C1 segment of cervical spinal cord (tissue), 14 donors: ENCODE results near the gene DDX51.

Source experiments
- DNase-seq, 14 donors: peaks; one replicate each; lab custom pipeline; 2025; lab: John Stamatoyannopoulos, UW

Gene DDX51

DNA sequence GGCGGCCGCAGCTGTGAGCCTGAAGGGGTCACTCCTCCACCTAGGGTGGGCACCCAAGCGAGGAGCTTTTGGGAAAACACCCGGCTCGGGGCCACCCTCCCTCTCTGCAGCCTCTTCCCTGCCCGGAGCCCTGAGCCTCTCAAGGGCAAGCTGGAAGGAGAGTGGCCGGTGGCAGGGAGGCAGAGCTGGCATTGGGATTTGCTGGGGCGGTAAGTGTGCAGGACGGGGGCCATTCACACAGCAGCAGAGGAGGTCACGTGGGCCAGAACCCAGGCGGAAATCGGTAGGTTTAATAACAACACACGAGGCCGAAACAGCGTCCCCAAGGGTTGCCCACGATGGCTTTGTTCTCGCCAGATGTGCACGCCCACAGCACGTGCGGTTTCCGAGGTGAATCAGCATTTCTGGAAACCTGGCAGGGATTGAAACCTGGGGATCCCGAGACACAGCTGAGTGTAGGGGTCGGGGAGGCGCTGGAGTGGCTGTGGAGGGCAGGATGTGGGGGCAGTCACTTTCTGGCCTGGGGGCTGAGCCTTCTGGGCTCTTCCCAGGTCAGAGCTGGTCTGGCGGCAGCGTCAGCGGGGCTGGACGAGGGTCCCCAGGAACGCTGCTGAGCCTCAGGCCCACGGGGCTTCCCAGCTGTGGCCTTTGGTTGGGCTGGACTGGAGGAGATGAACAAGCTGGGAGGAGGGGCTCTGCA, 23.6 kb upstream of the DDX51 start:
- DNase-seq, result no peak

- DNase-seq, result no peak
Observed at GRCh38 chr12:132166801-132167591, 22.9 kb upstream of the DDX51 start.

- DNase-seq, result no peak
Observed at GRCh38 chr12:132166093-132166492, 22.0 kb upstream of the DDX51 start.

GRCh38 chr12:132165584-132165983, 21.5 kb upstream of the DDX51 start:
- DNase-seq, result no peak

DNA sequence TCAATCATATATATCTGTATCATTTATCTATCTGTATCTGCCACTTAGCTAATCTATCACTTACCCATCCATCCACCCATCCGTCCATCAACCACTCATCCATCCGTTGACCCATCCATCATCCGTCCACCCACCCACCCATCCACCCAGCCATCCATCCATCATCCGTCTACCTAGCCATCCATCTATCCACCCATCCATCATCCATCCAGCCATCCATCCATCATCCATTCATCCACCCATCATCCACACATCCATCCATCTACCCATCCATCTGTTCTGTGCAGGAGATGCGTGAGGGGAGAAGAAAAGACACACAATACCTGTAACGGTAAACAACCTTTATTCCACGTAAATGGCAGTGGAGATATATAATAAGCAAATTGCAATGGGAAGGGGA, 20.3 kb upstream of the DDX51 start:
- no peak for DNase-seq

DNA sequence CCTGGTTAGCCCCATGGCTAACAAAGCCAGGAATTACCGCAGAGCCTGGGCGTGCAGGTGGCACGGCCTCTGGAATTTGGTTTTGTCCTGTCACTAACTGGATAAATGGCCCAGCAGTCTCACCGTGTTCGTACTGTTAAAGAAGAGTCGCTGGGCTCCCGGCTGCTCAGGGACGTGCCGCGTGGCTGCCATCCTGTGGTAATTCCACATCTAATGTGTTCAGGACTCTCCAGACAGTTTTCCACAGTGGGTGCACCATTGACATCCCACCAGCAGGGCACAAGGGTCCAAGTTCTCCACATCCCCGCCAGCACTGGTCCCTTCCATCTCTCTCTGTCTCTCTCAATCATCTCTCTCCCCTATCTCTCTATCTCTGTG, 19.8 kb upstream of the DDX51 start:
- DNase-seq, result no peak

DNA sequence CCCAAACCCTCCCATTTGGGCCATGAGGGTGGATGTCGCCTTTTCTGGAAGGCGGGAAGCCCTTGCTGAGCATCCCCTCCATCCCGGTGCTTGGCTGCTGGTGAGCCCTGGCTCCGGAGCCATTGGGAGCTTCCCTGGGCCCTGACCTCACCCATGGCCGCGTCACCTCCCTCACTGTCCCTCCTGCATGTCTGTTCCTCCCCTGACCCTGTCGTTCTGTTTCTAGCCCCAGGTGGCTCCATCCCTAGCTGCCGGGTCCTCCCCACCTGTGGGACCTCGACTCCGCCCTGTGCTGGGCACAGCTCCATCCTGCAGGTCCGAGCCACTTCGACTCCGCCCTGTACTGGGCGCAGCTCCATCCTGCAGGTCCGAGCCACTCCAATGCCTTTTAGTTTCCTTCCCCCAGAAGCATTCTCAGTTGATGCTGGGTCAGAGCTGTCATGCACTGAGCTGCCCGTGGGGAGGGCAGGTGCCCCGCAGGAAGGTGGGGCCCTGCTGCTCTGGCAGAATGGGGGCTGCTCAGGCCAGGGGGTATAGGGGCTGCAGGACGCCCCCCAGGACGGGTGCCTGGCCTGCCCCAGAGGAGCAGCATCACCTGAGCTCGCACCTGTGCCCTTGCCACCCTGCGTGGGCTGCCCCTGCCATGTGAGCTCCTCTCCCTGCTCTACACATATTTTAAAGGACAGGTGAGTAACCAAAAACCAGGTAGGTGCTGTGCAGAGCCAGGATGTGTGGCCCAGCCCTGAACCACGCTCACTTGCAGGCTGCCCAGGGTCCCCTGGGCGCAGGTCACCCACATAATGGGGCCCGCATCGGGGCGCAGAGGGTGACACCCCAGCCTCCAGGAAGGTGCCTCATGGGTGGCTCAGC, 19.2 kb upstream of the DDX51 start:
- DNase-seq, result no peak

DNA sequence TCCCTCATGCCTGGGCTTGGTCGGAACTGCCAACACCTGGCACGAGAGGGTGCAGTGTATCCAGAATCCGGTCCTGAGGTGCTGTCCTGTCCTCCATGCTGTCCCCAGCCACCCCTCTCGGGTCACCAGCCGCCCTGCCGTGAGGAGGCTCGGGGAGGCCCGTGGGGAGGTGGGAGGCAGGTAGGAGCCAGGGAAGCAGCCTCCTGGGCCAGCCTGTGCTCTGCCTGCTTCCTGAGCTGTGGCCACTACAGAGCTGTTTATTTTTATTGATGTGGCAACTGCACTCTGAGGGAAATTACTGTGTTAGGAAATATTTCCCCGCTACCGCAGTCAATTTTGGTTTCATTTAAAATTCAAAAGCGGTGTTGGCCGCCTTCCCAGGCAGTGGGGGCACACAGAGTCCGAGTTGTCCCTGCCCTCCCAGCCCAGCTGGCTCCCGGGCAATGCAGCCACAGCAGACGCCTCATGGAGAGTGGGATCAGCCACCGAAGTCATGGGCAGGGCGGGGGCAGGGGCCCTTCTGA, 18.5 kb upstream of the DDX51 start:
- peak in 5 of 14 donors; percentile 10 to 35 (median 25) for DNase-seq

GRCh38 chr12:132161796-132162507, 17.8 kb upstream of the DDX51 start:
- no peak for DNase-seq

DNA sequence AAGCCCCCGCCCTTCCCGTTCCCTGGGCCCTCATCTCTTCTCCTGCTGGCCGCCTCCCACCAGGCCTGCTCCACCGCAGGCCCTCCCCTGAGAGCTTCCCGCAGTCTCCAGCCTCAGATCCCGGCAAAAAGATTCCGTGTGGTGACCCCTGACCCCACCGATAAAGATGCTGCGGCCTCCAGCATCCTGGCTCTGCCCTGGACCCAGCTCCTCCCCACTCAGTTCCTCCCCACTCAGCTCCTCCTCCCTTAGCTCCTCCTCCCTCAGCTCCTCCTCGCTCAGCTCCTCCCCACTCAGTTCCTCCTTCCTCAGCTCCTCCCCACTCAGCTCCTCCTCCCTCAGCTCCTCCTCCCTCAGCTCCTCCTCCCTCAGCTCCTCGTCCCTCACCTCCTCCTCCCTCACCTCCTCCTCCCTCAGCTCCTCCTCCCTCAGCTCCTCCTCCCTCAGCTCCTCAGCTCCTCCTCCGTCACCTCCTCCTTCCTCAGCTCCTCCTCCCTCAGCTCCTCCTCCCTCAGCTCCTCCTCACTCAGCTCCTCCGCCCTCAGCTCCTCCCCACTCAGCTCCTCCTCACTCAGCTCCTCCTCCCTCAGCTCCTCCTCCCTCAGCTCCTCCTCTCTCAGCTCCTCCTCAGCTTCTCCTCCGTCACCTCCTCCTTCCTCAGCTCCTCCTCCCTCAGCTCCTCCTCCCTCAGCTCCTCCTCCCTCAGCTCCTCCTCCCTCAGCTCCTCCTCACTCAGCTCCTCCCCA, 17.1 kb upstream of the DDX51 start:
- DNase-seq, result no peak

DNA sequence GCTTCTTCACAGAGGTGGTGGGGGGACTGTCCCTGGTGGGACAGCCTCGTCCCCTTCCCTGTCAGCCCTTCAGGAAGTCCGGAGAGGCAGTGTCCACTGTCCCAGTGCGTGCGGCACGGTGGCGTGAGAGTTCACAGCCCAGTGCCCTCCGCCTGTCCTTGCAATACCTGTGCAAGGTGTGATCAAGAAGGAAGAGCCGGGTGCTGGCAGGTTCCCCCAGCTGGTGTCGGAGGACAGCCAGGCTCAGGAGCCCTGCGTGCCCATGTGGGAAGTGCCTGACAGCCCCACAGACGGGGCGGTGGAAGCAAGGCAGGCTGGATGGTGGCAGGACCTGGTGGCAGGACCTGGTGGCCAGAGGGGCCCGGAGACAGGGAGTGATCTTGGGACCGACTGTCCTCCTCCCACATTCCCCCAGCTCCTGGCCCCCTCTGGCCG, 16.5 kb upstream of the DDX51 start:
- DNase-seq, result no peak

DNA sequence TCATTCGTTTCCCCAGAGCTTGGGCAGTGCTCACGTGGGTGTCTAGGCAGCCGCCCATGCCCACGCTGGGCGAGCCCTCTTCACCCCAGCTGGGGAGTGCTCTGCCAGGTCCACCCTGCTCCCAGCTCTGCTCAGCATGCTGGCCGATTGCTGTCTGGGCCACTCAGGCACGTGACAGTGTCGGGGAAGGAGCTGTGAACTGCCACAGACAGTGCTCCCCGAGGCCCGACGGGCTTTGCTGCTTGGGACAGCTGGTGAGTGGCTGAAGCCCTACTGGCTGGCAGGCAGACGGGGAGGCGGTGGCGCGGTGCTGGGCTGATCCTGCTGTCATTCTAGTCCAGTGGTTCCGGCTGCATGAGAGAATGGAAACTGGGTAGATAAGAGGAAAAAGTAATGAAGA, 15.9 kb upstream of the DDX51 start:
- DNase-seq, result no peak

GRCh38 chr12:132159555-132160003, 15.5 kb upstream of the DDX51 start:
- DNase-seq, result no peak

DNA sequence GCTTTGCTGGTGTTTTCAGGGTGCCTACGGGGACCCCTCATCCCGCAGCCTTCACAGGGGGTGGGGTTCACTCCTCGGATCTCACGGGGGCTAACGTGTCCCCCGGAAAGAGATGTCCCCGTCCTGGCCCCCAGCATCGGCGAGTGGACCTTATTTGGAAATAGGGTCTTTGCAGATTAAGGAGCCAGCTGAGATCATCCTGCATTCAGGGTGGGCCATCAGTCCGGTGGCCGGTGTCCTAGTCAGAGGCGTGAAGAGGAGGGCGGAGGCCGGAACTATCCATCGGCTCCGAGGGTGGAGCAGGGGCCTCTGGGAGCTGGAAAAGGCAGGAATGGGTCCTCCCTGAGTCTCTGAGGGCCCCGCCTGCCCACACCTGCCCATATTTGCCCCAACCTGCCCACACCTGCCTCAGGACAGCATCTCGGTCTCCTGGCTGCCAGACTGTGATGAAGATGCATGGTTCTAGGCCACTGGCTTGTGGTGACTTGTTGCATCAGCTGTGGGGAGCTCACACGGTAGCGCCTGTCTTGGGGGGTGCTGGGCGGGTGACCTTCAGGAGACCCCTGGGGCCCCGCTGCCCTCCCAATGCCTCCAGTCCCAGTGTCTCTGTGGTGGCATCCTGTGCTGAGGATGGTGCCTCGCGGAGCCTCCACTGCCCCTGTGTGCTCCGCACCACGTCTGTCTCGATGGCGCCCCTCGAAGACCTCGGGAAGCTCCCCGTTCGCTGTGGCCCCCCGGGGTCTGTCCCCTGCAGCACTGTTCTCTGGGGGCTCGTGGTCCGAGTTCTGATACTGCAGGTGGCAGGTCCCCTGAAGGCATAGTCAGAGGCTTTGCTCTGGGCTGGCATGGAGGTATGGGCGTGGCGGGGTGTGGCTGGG, 14.8 kb upstream of the DDX51 start:
- no peak for DNase-seq

GRCh38 chr12:132157733-132158409, 13.8 kb upstream of the DDX51 start:
- DNase-seq, result no peak

DNA sequence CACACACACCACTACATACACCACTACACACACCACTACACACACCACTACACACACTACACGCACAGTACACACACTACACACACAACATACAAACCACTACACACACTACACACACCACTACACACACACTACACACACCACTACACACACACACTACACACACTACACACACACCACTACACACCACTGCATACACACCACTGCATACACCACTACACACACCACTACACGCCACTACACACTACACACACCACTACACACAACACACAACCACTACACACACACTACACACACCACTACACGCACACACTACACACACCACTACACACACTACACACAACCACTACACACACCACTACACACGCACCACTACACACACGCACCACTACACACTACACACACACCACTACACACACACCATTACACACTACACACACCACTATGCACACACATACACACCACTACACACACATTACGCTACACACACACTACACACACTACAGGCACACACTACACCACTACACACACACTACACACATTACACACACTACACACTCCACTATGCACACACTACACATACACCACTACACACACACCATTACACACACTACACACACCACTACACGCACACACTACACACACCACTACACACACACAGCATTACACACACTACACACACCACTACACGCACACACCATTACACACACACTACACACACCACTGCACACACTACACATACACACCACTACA, 12.6 kb upstream of the DDX51 start:
- no peak for DNase-seq

DNA sequence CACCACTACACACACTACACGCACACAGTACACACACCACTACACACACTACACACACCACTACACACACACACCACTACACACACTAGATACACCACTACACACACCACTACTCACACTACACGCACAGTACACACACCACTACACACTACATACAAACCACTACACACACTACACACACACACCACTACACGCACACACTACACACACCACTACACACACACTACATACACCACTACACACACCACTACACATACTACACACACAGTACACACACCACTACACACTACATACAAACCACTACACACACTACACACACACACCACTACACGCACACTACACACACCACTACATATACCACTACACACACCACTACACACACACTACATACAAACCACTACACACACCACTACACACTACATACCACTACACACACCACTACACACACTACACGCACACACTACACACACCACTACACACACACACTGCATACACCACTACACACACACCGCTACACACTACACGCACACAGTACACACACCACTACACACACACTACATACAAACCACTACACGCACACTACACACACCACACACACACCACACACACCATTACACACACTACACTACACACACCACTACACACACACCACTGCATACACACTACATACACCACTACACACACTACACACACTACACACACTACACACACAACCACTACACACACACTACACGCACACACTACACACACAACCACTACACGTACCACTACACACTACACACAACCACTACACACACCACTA, 11.9 kb upstream of the DDX51 start:
- no peak for DNase-seq
